Lung (tissue), 12 donors: ENCODE results near the gene RAB37. TPM values are rescaled to one million over a fixed set of nuclear protein-coding genes. Genes with fewer than 3 reads are reported as not detected.

Experiments used
- ATAC-seq: fragments of 200-7000 bp; cut with Tn5 transposase; one replicate; pipeline ENCODE4 v1.9.1; 2020; ENCODE audit warnings: moderate number of reproducible peaks; ENCODE audit not compliant: insufficient read depth, low FRiP score
- DNase-seq, 3 donors: peaks; one replicate each; pipeline ENCODE4 v3.0.0-alpha.2; 2013 to 2017
- H3K27ac ChIP-seq, 2 donors: one replicate each; pipeline ENCODE4 v1.5.1; 2013; ENCODE audit warnings: mild to moderate bottlenecking in 2 of 2, moderate library complexity in 2 of 2, control low read depth in 1 of 2, inconsistent platforms in 1 of 2, low read depth in 1 of 2, low read length in 1 of 2
- H3K27me3 ChIP-seq, 3 donors: one replicate each; pipeline ENCODE4 v1.5.1; 2013; ENCODE audit warnings: low read length in 2 of 3; ENCODE audit not compliant: control insufficient read depth in 3 of 3, insufficient read depth in 3 of 3
- H3K36me3 ChIP-seq, 4 donors: one replicate each; pipeline ENCODE4 v1.5.1; 2013; ENCODE audit warnings: low read length in 4 of 4, mild to moderate bottlenecking in 1 of 4, moderate library complexity in 1 of 4; ENCODE audit not compliant: control insufficient read depth in 4 of 4, insufficient read depth in 4 of 4
- H3K4me1 ChIP-seq, 5 donors: one replicate each; pipeline ENCODE4 v1.5.1; 2013; ENCODE audit warnings: low read length in 5 of 5, mild to moderate bottlenecking in 2 of 5, moderate library complexity in 1 of 5; ENCODE audit not compliant: control insufficient read depth in 5 of 5, insufficient read depth in 5 of 5
- H3K4me3 ChIP-seq: one replicate; pipeline ENCODE4 v1.5.1; 2013; ENCODE audit warnings: mild to moderate bottlenecking, control low read depth, moderate library complexity
- H3K9ac ChIP-seq, 2 donors: one replicate each; pipeline ENCODE4 v1.5.1; 2013; ENCODE audit warnings: low read length in 2 of 2, control low read depth in 1 of 2; ENCODE audit not compliant: insufficient read depth in 1 of 2
- H3K9me3 ChIP-seq, 4 donors: one replicate each; pipeline ENCODE4 v1.5.1; 2013; ENCODE audit warnings: low read length in 3 of 4, mild to moderate bottlenecking in 1 of 4, moderate library complexity in 1 of 4; ENCODE audit not compliant: control insufficient read depth in 4 of 4, insufficient read depth in 3 of 4
- CTCF ChIP-seq: IDR thresholded peaks from 2 replicates; pipeline ENCODE4 v1.5.1; 2012; ENCODE audit warnings: mild to moderate bottlenecking; ENCODE audit errors: control extremely low read depth, extremely low read depth
- WGBS, 2 donors: extraction: QIAGEN DNeasy Blood & Tissue Kit; methylation state at CpG; one replicate each; pipeline ENCODE4 v1.1.7; 2013; 5-methylcytosine and 5-hydroxymethylcytosine counted together
- polyA plus RNA-seq, 2 donors: library from polyadenylated mRNA; stranded (reverse); fragments of 200-250 nt; gene quantifications; one replicate each; pipeline ENCODE4 v1.2.1, GENCODE V29; 2013
- total RNA-seq, 2 donors: library from RNA; depleted of rRNA in 1 of 2; stranded (reverse); fragments of >200 nt in 1 of 2; gene quantifications; one replicate each; pipeline ENCODE4 v1.2.1, GENCODE V29; 2014 to 2021
- donor health status: control.
- donor health status: control.
- donor health status: Bipolar disorder and iron deficiency.
- donor health status: healthy.
- donor health status: DM: yes; HTN: yes; CAD: no.

Gene RAB37
- total and polyA plus RNA-seq, 4 donors: 3.2 to 7.3 (median 5.9) TPM

- 88 to 95% methylated on average over 4 of the region's 4 CpGs for WGBS, 2 donors
- no peak overlapping the region for H3K27ac ChIP-seq
- no peak for TF ChIP-seq CTCF
These were observed 16.6 kb upstream of the RAB37 start for GRCh38 chr17:74720506-74720905.

GRCh38 chr17:74722782-74723181 is 14.3 kb upstream of the RAB37 start:
- DNase-seq: no peak
- no peak for ATAC-seq
- Histone ChIP-seq H3K9ac (no peak overlapping the region), H3K27me3 (peaks cover 0 to 3% (median 0%) of the 10 kb centered on the region in 3 donors), H3K4me3 (no peak overlapping the region), H3K9me3 (peaks cover 0 to 5% (median 0%) of the 10 kb centered on the region in 4 donors), H3K27ac (no peak overlapping the region), H3K4me1 (no peaks in the 10 kb centered on the region), H3K36me3 (no peaks in the 10 kb centered on the region)
- no peak for TF ChIP-seq CTCF
- WGBS, 2 donors: 89 to 91% methylated on average over 4 of the region's 4 CpGs

More at GRCh38 chr17:74720506-74720905, 16.6 kb upstream of the RAB37 start:
- no peaks in the 10 kb centered on the region for H3K4me1 ChIP-seq
- H3K9ac ChIP-seq: no peak overlapping the region
- peaks cover 0 to 5% (median 0%) of the 10 kb centered on the region in 4 donors for H3K9me3 ChIP-seq
- H3K27me3 ChIP-seq: peaks cover 0 to 3% (median 0%) of the 10 kb centered on the region in 3 donors
- H3K36me3 ChIP-seq: no peaks in the 10 kb centered on the region
- no peak for DNase-seq
- no peak overlapping the region for H3K4me3 ChIP-seq
- ATAC-seq: no peak

GRCh38 chr17:74723891-74724290 is 13.2 kb upstream of the RAB37 start:
- ATAC-seq: no peak
- 61 to 68% methylated on average over 5 of the region's 5 CpGs for WGBS, 2 donors

More at GRCh38 chr17:74723891-74724290, 13.2 kb upstream of the RAB37 start:
- H3K9me3 ChIP-seq: peaks cover 0 to 5% (median 0%) of the 10 kb centered on the region in 4 donors
- no peak for TF ChIP-seq CTCF
- no peak overlapping the region for H3K9ac ChIP-seq
- no peaks in the 10 kb centered on the region for H3K4me1 ChIP-seq
- no peak overlapping the region for H3K4me3 ChIP-seq
- H3K36me3 ChIP-seq: no peaks in the 10 kb centered on the region
- no peak for DNase-seq
- H3K27ac ChIP-seq: no peak overlapping the region
- H3K27me3 ChIP-seq: peaks cover 0 to 3% (median 0%) of the 10 kb centered on the region in 3 donors
